GM13976 (cell line): Measurements from ENCODE around the gene C2orf76.
"Not testable (repeated sequence)": the region's sequence is repeated elsewhere in the genome, so short reads cannot be mapped to it uniquely, and the experiment has no call there.

ENCODE experiments used
- DNase-seq: peaks from one replicate; pipeline ENCODE4 v3.0.0; 2012; ENCODE audit warnings: low spot score
- CTCF ChIP-seq: IDR thresholded peaks from 2 replicates; pipeline ENCODE4 v1.5.1; 2012; ENCODE audit warnings: borderline replicate concordance, mild to moderate bottlenecking; ENCODE audit not compliant: insufficient read depth; ENCODE audit errors: extremely low read depth, missing control alignments, control extremely low read depth
- in situ Hi-C: fragments of 300-500 bp; cut with MboI; formaldehyde crosslinking; loops from one replicate; pipeline ENCODE4 v1.12.0; 2022; ENCODE audit warnings: low sequenced_read_pairs, mixed read lengths, inconsistent platforms; ENCODE audit not compliant: unreplicated experiment

Gene C2orf76

GRCh38 chr2:119280680-119281079 lies 86.0 kb downstream of the C2orf76 start:
- TF ChIP-seq CTCF = no peak
- in situ Hi-C loops = no loop called here
- DNase-seq = no peak

- in situ Hi-C loops = no loop called here
- TF ChIP-seq CTCF = no peak
These were observed 87.0 kb downstream of the C2orf76 start for GRCh38 chr2:119279666-119280065.

GRCh38 chr2:119278946-119279345 lies 87.7 kb downstream of the C2orf76 start:
- in situ Hi-C loops = no loop called here
- no peak for DNase-seq
- no peak for TF ChIP-seq CTCF

More at GRCh38 chr2:119279666-119280065, 87.0 kb downstream of the C2orf76 start:
- DNase-seq = no peak

GRCh38 chr2:119278385-119278784 lies 88.2 kb downstream of the C2orf76 start:
- in situ Hi-C loops = not testable (repeated sequence)

GRCh38 chr2:119276864-119277263 lies 89.8 kb downstream of the C2orf76 start:
- no peak for TF ChIP-seq CTCF
- in situ Hi-C loops = no loop called here
- no peak for DNase-seq

More at GRCh38 chr2:119278385-119278784, 88.2 kb downstream of the C2orf76 start:
- not testable (repeated sequence) for DNase-seq

- in situ Hi-C loops = no loop called here
- no peak for TF ChIP-seq CTCF
- no peak for DNase-seq
These were observed 99.0 kb downstream of the C2orf76 start for GRCh38 chr2:119267604-119268003.

- no peak for DNase-seq
- TF ChIP-seq CTCF = no peak
- in situ Hi-C loops = no loop called here
These were observed 100.5 kb downstream of the C2orf76 start for GRCh38 chr2:119266091-119266589.

- in situ Hi-C loops = no loop called here
- no peak for TF ChIP-seq CTCF
- DNase-seq = no peak
These were observed 101.0 kb downstream of the C2orf76 start for GRCh38 chr2:119265693-119266066.
